ENCODE results near the gene PCDHGA8.
"Not testable (repeated sequence)": the region's sequence is repeated elsewhere in the genome, so short reads cannot be mapped to it uniquely, and the experiment has no call there.

Gene PCDHGA8

DNA sequence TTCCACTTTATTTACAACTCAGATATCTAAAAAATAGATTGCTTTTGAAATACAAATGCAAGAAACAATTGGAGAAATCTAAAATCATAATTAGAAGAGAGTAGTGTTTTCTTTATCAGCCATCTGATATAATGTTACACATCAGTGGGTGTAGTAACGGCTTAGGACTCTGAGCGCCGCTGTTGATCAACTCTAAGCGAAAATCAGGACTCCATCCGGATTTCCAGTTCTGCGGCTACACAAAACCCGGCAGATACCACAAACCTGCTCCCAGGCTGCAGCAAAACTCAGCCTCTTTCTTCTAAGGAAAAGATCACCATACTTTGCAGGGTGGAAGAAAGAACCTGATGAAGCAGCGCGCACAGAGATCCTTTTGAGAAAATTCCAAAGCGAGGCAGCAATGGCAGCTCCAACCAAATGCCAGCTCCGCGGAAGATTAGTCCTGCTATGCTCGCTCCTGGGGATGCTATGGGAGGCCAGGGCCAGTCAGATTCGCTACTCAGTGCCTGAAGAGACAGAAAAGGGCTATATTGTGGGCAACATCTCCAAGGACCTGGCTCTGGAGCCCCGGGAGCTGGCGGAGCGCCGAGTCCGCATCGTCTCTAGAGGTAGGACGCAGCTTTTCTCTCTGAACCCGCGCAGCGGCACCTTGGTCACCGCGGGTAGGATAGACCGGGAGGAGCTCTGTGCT is 10.3 kb downstream of the PCDHGA8 start, which contains the start of gene PCDHGA9:
Gene PCDHGA9 (plus strand): TSS at position 226 of the 691 bp plus-strand sequence. CDS start 175 bp downstream, at position 401.
- peak; percentile 18 for DNase-seq (ENCODE audit: low read depth, low spot score)

DNA sequence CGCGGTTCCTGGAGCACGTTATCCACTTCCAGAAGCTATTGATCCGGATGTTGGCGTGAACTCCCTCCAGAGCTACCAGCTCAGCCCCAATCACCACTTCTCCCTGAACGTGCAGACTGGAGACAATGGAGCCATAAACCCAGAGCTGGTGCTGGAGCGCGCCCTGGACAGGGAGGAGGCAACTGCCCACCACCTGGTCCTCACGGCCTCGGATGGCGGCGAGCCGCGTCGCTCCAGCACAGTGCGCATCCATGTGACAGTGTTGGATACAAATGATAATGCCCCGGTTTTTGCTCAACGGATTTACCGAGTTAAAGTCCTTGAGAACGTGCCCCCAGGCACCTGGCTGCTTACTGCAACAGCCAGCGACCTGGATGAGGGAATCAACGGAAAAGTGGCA is 11.0 kb downstream of the PCDHGA8 start:
- no peak for DNase-seq (ENCODE audit: low read depth, low spot score)

GRCh38 chr5:141407790-141408505 is 15.5 kb downstream of the PCDHGA8 start, which contains the start of gene PCDHGB6:
PCDHGB6 (plus strand) TSS chr5:141408021; CDS start chr5:141408203, 182 bp downstream.
- DNase-seq (ENCODE audit: low read depth, low spot score) = peak; percentile 62

- DNase-seq (ENCODE audit: low read depth, low spot score) = no peak
Measured at GRCh38 chr5:141409598-141410306, 17.3 kb downstream of the PCDHGA8 start.

DNA sequence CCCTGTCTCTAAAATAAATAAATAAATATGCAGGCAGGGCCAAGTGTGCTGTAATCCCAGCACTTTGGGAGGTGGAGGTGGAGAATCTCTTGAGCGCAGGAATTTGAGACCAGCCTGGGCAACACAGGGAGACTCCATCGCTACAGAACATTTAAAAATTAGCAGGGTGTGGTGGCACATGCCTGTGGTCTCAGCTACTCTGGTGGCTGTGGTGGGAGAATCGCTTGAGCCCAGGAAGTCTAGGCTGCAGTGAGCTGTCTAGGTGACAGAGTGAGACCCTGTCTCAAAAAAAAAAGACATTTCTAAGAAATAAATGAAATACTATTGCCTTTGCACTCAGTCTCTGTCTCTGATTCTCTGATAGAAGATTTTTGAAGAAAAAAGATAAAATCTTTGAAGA is 19.1 kb downstream of the PCDHGA8 start:
- DNase-seq (ENCODE audit: low read depth, low spot score) = no peak

DNA sequence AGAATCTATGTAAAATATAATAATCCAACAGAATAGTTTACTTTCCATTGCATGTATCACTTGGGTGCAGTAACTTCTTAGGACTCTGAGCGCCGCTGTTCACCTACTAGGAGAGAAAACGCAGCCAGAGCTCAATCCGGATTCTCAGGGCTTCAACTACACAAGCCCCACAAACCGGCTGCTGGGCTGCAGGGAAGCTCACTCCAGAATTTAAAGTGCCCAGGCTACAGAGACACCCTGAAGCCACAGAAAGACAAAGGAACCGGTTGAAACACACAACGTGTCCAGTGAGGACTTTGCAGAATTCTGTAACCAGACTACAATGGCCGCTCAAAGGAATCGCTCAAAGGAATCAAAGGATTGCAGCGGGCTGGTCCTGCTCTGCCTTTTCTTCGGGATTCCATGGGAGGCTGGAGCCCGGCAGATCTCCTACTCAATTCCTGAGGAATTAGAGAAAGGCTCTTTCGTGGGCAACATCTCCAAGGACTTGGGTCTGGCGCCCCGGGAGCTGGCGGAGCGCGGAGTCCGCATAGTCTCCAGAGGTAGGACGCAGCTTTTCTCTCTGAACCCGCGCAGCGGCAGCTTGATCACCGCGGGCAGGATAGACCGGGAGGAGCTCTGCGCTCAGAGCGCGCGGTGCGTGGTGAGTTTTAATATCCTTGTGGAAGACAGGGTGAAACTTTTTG is 20.6 kb downstream of the PCDHGA8 start, which contains the start of gene PCDHGA10:
Gene PCDHGA10 (plus strand): TSS at position 134 of the 686 bp plus-strand sequence. CDS start 189 bp downstream, at position 323.
- DNase-seq (ENCODE audit: low read depth, low spot score) = peak; percentile 70

DNA sequence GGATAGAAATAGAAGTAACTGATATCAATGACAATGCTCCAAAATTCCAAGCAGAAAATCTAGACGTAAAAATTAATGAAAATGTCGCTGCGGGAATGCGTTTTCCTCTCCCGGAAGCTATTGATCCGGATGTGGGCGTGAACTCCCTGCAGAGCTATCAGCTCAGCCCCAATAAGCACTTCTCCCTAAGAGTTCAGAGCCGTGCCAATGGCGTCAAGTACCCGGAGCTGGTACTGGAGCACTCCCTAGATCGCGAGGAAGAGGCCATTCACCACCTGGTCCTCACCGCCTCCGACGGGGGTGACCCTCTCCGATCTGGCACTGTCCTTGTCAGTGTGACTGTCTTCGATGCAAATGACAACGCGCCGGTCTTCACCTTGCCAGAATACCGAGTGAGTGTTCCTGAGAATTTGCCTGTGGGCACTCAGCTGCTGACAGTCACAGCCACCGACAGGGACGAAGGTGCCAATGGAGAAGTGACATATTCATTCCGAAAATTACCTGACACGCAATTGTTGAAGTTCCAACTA is 21.2 kb downstream of the PCDHGA8 start:
- no peak for DNase-seq (ENCODE audit: low read depth, low spot score)

GRCh38 chr5:141414548-141415274 is 22.3 kb downstream of the PCDHGA8 start:
- DNase-seq (ENCODE audit: low read depth, low spot score) = not testable (repeated sequence)

DNA sequence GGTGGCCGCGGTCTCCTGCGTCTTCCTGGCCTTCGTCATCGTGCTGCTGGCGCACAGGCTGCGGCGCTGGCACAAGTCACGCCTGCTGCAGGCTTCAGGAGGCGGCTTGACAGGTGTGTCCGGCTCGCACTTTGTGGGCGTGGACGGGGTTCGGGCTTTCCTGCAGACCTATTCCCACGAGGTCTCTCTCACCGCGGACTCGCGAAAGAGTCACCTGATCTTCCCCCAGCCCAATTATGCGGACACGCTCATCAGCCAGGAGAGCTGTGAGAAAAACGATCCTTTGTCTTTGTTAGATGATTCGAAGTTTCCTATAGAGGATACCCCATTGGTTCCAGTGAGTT is 22.8 kb downstream of the PCDHGA8 start:
- DNase-seq (ENCODE audit: low read depth, low spot score) = not testable (repeated sequence)

DNA sequence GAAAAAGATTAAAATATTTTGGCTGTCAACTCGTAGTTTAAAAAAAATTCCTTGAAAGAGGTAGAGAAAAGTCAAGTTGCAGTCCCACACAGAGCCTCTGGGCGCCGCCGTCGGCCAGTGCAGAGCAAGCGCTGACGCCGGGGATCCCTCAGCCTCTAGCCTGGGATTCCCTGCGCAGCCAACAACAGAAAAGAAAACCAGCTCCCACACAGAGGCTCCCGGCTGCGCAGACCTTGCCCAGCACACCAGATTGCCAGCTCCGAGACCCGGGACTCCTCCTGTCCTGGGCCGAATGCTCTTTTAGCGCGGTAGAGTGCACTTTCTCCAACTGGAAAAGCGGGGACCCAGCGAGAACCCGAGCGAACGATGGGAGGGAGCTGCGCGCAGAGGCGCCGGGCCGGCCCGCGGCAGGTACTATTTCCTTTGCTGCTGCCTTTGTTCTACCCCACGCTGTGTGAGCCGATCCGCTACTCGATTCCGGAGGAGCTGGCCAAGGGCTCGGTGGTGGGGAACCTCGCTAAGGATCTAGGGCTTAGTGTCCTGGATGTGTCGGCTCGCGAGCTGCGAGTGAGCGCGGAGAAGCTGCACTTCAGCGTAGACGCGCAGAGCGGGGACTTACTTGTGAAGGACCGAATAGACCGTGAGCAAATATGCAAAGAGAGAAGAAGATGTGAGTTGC is 25.2 kb downstream of the PCDHGA8 start, which contains the start of gene PCDHGB7:
Gene PCDHGB7 (plus strand): TSS at position 184 of the 679 bp plus-strand sequence. CDS start 183 bp downstream, at position 367.
- DNase-seq (ENCODE audit: low read depth, low spot score) = peak; percentile 91

DNA sequence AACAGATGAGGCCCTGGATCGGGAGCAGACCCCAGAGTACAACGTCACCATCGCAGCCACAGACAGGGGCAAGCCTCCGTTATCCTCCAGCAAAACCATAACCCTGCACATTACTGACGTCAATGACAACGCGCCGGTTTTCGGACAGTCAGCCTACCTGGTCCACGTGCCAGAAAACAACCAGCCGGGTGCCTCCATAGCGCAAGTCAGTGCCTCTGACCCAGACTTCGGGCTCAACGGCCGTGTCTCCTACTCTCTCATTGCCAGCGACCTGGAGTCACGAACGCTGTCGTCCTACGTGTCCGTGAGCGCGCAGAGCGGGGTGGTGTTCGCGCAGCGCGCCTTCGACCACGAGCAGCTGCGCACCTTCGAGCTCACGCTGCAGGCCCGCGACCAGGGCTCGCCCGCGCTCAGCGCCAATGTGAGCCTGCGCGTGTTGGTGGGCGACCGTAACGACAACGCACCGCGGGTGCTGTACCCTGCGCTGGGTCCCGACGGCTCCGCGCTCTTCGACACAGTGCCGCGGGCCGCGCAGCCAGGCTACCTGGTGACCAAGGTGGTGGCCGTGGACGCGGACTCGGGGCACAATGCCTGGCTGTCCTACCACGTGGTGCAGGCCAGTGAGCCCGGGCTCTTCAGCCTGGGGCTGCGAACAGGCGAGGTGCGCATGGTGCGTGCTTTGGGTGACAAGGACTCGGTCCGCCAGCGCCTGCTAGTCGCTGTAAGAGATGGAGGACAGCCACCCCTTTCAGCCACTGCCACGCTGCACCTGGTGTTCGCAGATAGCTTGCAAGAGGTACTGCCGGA is 26.8 kb downstream of the PCDHGA8 start:
- no peak for DNase-seq (ENCODE audit: low read depth, low spot score)

DNA sequence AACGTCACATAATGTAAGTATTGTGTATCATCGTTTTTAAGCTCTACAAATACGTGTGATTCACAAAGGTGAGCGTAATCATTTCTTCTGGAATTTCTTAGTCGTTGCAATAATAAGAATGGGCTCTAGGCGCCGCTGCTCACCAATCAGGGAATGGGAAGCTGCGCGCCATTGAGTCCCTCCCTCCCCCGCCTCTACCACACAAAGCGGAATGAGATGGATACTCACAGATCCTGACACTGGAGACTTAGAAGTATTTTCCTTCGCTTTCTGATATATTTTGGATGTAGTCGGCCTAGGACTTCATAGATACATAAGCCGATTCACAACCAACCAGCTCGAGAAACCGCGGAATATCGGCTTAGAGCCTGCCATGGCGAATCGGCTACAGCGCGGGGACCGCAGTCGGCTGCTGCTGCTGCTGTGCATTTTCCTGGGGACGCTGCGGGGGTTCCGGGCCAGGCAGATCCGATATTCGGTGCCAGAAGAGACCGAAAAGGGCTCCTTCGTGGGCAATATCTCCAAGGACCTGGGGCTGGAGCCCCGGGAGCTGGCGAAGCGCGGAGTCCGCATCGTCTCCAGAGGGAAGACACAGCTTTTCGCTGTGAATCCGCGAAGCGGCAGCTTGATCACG is 28.5 kb downstream of the PCDHGA8 start, which contains the start of gene PCDHGA11:
Gene PCDHGA11 (plus strand): TSS at position 197 of the 634 bp plus-strand sequence. CDS start 177 bp downstream, at position 374.
- DNase-seq (ENCODE audit: low read depth, low spot score) = peak; percentile 69

GRCh38 chr5:141421489-141421855 is 29.0 kb downstream of the PCDHGA8 start:
- DNase-seq (ENCODE audit: low read depth, low spot score) = no peak

GRCh38 chr5:141422742-141423291 is 30.4 kb downstream of the PCDHGA8 start:
- no peak for DNase-seq (ENCODE audit: low read depth, low spot score)

- DNase-seq (ENCODE audit: low read depth, low spot score) = no peak
Measured at GRCh38 chr5:141427783-141428426, 35.5 kb downstream of the PCDHGA8 start.

GRCh38 chr5:141430332-141431113 is 38.1 kb downstream of the PCDHGA8 start, which contains the start of gene PCDHGA12:
PCDHGA12 (plus strand) TSS chr5:141430507; CDS start chr5:141430760, 253 bp downstream.
- DNase-seq (ENCODE audit: low read depth, low spot score) = peak; percentile 62

GRCh38 chr5:141431286-141431685 is 38.9 kb downstream of the PCDHGA8 start:
- no peak for DNase-seq (ENCODE audit: low read depth, low spot score)
